ENCODE results near the gene REEP2. TPM values are rescaled to one million over a fixed set of nuclear protein-coding genes. Genes with fewer than 3 reads are reported as not detected.

Gene REEP2
- total RNA-seq, 120 experiments from 2014 or later: 68.4 to 279 (median 196) TPM

Other genes with a start within 250 kb of the REEP2 start
- gene CDC23, start 225.7 kb upstream of the REEP2 start, total RNA-seq: 10 to 100 TPM; 17.3 to 35.9 (median 25.7) TPM
- under 1 TPM in 24 of 120 experiments, not detected in 96; 0.14 to 0.78 (median 0.35) TPM for gene GFRA3, start 164.4 kb upstream of the REEP2 start, total RNA-seq
- gene CDC25C, start 107.3 kb upstream of the REEP2 start, total RNA-seq: 1 to 10 TPM in 6 of 120 experiments, under 1 TPM in 37, not detected in 77; 0.23 to 1.5 (median 0.50) TPM
- 10 to 100 TPM; 31.8 to 57.6 (median 42.1) TPM for gene FAM53C, start 100.8 kb upstream of the REEP2 start, total RNA-seq
- gene KDM3B, start 86.4 kb upstream of the REEP2 start, total RNA-seq: 10 to 100 TPM; 50.2 to 81.2 (median 66.4) TPM
- gene EGR1, start 26.4 kb downstream of the REEP2 start, total RNA-seq: 100 to 1,000 TPM in 3 of 120 experiments, 10 to 100 TPM in 112, 1 to 10 TPM in 5; 6.0 to 163 (median 19.8) TPM
- 10 to 100 TPM; 35.2 to 73.6 (median 57.5) TPM for gene ETF1, start 104.2 kb downstream of the REEP2 start, total RNA-seq
- 100 to 1,000 TPM; 167 to 280 (median 215) TPM for gene HSPA9, start 136.3 kb downstream of the REEP2 start, total RNA-seq